Ectodermal cell (in vitro differentiated cells): ENCODE measurements around the gene NKD1.

ENCODE experiments used
- H3K27ac ChIP-seq: 2 replicates; pipeline ENCODE4 v1.7.0; 2013; ENCODE audit warnings: mild to moderate bottlenecking, low read depth, low read length; ENCODE audit not compliant: insufficient read depth, poor library complexity, severe bottlenecking
- H3K27me3 ChIP-seq: 2 replicates; pipeline ENCODE4 v1.7.0; 2013; ENCODE audit warnings: mild to moderate bottlenecking, low read length; ENCODE audit not compliant: insufficient read depth, control insufficient read depth, poor library complexity, severe bottlenecking
- H3K36me3 ChIP-seq: one replicate; pipeline ENCODE4 v1.7.0; 2013; ENCODE audit warnings: low read length; ENCODE audit not compliant: control insufficient read depth, insufficient read depth
- H3K4me1 ChIP-seq: one replicate; pipeline ENCODE4 v1.7.0; 2013; ENCODE audit warnings: low read length; ENCODE audit not compliant: control insufficient read depth, insufficient read depth
- H3K4me3 ChIP-seq: 2 replicates; pipeline ENCODE4 v1.7.0; 2013; ENCODE audit warnings: low read depth, low read length, control low read depth; ENCODE audit not compliant: insufficient read depth
- H3K9me3 ChIP-seq: 2 replicates; pipeline ENCODE4 v1.7.0; 2013; ENCODE audit warnings: mild to moderate bottlenecking, low read length, moderate library complexity; ENCODE audit not compliant: control insufficient read depth
- WGBS, 2 experiments: methylation state at CpG; one replicate each; pipeline ENCODE4 v1.1.7; 2013; ENCODE audit warnings: missing lambda C conversion rate in 2 of 2; 5-methylcytosine and 5-hydroxymethylcytosine counted together

NKD1 gene

GRCh38 chr16:50673496-50674275, 125.5 kb downstream of the NKD1 start:
- H3K27ac ChIP-seq: no peak overlapping the region
- H3K27me3 ChIP-seq: no peaks in the 10 kb centered on the region
- 96% methylated on average over 66 to 67 of the region's 70 CpGs for WGBS, 2 experiments
- H3K36me3 ChIP-seq: no peaks in the 10 kb centered on the region
- H3K4me3 ChIP-seq: no peak overlapping the region
- peaks cover 4% of the 10 kb centered on the region for H3K4me1 ChIP-seq
- H3K9me3 ChIP-seq: peaks cover 3% of the 10 kb centered on the region

- no peak overlapping the region for H3K4me3 ChIP-seq
- WGBS, 2 experiments: 89 to 92% methylated on average over 3 to 4 of the region's 4 CpGs
- H3K36me3 ChIP-seq: no peaks in the 10 kb centered on the region
- no peaks in the 10 kb centered on the region for H3K27me3 ChIP-seq
- H3K27ac ChIP-seq: no peak overlapping the region
- H3K9me3 ChIP-seq: peaks cover 3% of the 10 kb centered on the region
- H3K4me1 ChIP-seq: no peaks in the 10 kb centered on the region
These were observed 126.6 kb downstream of the NKD1 start for GRCh38 chr16:50674831-50675230.

- H3K4me1 ChIP-seq: no peaks in the 10 kb centered on the region
- no peaks in the 10 kb centered on the region for H3K36me3 ChIP-seq
- no peaks in the 10 kb centered on the region for H3K27me3 ChIP-seq
- peaks cover 3% of the 10 kb centered on the region for H3K9me3 ChIP-seq
- 92 to 93% methylated on average over 23 of the region's 23 CpGs for WGBS, 2 experiments
- no peak overlapping the region for H3K27ac ChIP-seq
- no peak overlapping the region for H3K4me3 ChIP-seq
These were observed 127.8 kb downstream of the NKD1 start for GRCh38 chr16:50675686-50676610.

GRCh38 chr16:50676684-50677225, 128.6 kb downstream of the NKD1 start:
- Histone ChIP-seq H3K9me3 (peaks cover 3% of the 10 kb centered on the region), H3K27me3 (no peaks in the 10 kb centered on the region), H3K36me3 (no peaks in the 10 kb centered on the region), H3K4me1 (no peaks in the 10 kb centered on the region), H3K4me3 (no peak overlapping the region), H3K27ac (no peak overlapping the region)
- WGBS, 2 experiments: 90 to 95% methylated on average over 9 of the region's 9 CpGs

GRCh38 chr16:50677351-50677750, 129.2 kb downstream of the NKD1 start:
- Histone ChIP-seq H3K4me1 (no peaks in the 10 kb centered on the region), H3K9me3 (no peaks in the 10 kb centered on the region), H3K36me3 (no peaks in the 10 kb centered on the region), H3K4me3 (no peak overlapping the region), H3K27me3 (no peaks in the 10 kb centered on the region), H3K27ac (no peak overlapping the region)
- 82 to 87% methylated on average over 7 of the region's 7 CpGs for WGBS, 2 experiments

GRCh38 chr16:50678531-50678930, 130.3 kb downstream of the NKD1 start:
- no peak overlapping the region for H3K4me3 ChIP-seq
- H3K9me3 ChIP-seq: no peaks in the 10 kb centered on the region
- no peaks in the 10 kb centered on the region for H3K4me1 ChIP-seq
- H3K27ac ChIP-seq: no peak overlapping the region
- H3K36me3 ChIP-seq: no peaks in the 10 kb centered on the region
- H3K27me3 ChIP-seq: no peaks in the 10 kb centered on the region
- WGBS, 2 experiments: 88 to 93% methylated on average over 3 of the region's 3 CpGs

- H3K27ac ChIP-seq: no peak overlapping the region
- H3K4me3 ChIP-seq: no peak overlapping the region
- no peaks in the 10 kb centered on the region for H3K9me3 ChIP-seq
- H3K27me3 ChIP-seq: no peaks in the 10 kb centered on the region
- no peaks in the 10 kb centered on the region for H3K36me3 ChIP-seq
- WGBS, 2 experiments: 88 to 89% methylated on average over 14 of the region's 14 CpGs
- no peaks in the 10 kb centered on the region for H3K4me1 ChIP-seq
These were observed 131.1 kb downstream of the NKD1 start for GRCh38 chr16:50679266-50679665.

GRCh38 chr16:50679676-50680555, 131.7 kb downstream of the NKD1 start:
- H3K36me3 ChIP-seq: no peaks in the 10 kb centered on the region
- no peaks in the 10 kb centered on the region for H3K27me3 ChIP-seq
- no peak overlapping the region for H3K4me3 ChIP-seq
- no peak overlapping the region for H3K27ac ChIP-seq
- H3K9me3 ChIP-seq: no peaks in the 10 kb centered on the region
- no peaks in the 10 kb centered on the region for H3K4me1 ChIP-seq
- 93 to 94% methylated on average over 6 of the region's 6 CpGs for WGBS, 2 experiments

GRCh38 chr16:50680556-50680893, 132.3 kb downstream of the NKD1 start:
- no peak overlapping the region for H3K27ac ChIP-seq
- H3K4me1 ChIP-seq: no peaks in the 10 kb centered on the region
- H3K27me3 ChIP-seq: no peaks in the 10 kb centered on the region
- no peaks in the 10 kb centered on the region for H3K9me3 ChIP-seq
- H3K36me3 ChIP-seq: no peaks in the 10 kb centered on the region
- WGBS, 2 experiments: 93 to 94% methylated on average over 3 of the region's 3 CpGs
- no peak overlapping the region for H3K4me3 ChIP-seq
